ENCODE data around the gene OCSTAMP. TPM values are rescaled to one million over a fixed set of nuclear protein-coding genes. Genes with fewer than 3 reads are reported as not detected.

OCSTAMP gene
- total RNA-seq, 1 donor from 2014 or later, result not detected

DNA sequence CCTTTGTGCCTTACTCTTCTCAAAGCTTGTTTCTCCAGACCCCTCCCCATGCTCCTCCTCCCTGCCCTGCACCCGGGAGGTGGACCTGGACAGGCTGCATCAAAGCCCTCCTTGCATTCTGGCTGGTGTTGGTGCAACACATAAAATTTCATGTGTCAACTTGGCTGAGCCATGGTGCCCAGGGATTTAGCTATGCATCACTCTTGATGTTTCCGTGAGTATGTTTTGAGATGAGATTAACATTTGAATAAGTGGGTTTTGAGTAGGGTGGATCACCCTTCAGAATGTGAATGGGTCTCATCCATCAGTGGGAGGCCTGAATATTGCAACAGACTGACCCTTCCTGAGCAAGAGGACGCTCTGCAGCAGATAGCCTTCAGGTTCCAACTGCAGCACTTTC, 4.4 kb upstream of the OCSTAMP start:
- no peak overlapping the region for H3K9ac ChIP-seq (ENCODE audit: low read length)
- H3K4me3 ChIP-seq (ENCODE audit: insufficient read depth, low read depth, low read length), result no peak overlapping the region
- Mint-ChIP-seq H3K4me3 (ENCODE audit: unreplicated experiment) (no peak overlapping the region), H3K9me3 (ENCODE audit: unreplicated experiment) (no peaks in the 10 kb centered on the region), H3K36me3 (ENCODE audit: low read depth, unreplicated experiment) (peaks cover 1% of the 10 kb centered on the region), H3K27me3 (ENCODE audit: low read depth, unreplicated experiment) (no peaks in the 10 kb centered on the region), H3K27ac (ENCODE audit: unreplicated experiment) (no peak overlapping the region), H3K4me1 (ENCODE audit: low read depth, unreplicated experiment) (peaks cover 3% of the 10 kb centered on the region)
- H4K20me1 ChIP-seq (ENCODE audit: insufficient read depth, low read length), result no peaks in the 10 kb centered on the region
- DNase-seq (ENCODE audit: low read depth) (no peak), FAIRE-seq (no peak)
- no peaks in the 10 kb centered on the region for H3K27me3 ChIP-seq (ENCODE audit: insufficient read depth, low read length)
- H2AFZ ChIP-seq (ENCODE audit: low read depth, low read length), result no peak overlapping the region
- H3K27ac ChIP-seq (ENCODE audit: low read depth, low read length), result no peak overlapping the region
- H3K79me2 ChIP-seq (ENCODE audit: insufficient read depth, low read length), result no peaks in the 10 kb centered on the region
- H3K4me1 ChIP-seq (ENCODE audit: insufficient read depth, low read length), result no peaks in the 10 kb centered on the region
- H3K9me3 ChIP-seq (ENCODE audit: insufficient read depth, low read depth, low read length), result no peaks in the 10 kb centered on the region
- no peak for TF ChIP-seq EZH2 (IDR thresholded peaks at IDR 0.05; ENCODE audit: insufficient read depth, low read length)
- TF ChIP-seq, protein P1, sequence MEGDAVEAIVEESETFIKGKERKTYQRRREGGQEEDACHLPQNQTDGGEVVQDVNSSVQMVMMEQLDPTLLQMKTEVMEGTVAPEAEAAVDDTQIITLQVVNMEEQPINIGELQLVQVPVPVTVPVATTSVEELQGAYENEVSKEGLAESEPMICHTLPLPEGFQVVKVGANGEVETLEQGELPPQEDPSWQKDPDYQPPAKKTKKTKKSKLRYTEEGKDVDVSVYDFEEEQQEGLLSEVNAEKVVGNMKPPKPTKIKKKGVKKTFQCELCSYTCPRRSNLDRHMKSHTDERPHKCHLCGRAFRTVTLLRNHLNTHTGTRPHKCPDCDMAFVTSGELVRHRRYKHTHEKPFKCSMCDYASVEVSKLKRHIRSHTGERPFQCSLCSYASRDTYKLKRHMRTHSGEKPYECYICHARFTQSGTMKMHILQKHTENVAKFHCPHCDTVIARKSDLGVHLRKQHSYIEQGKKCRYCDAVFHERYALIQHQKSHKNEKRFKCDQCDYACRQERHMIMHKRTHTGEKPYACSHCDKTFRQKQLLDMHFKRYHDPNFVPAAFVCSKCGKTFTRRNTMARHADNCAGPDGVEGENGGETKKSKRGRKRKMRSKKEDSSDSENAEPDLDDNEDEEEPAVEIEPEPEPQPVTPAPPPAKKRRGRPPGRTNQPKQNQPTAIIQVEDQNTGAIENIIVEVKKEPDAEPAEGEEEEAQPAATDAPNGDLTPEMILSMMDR (IDR thresholded peaks at IDR 0.05; ENCODE audit: insufficient read depth, low read depth, low read length), result no peak
- no peaks in the 10 kb centered on the region for H3K36me3 ChIP-seq (ENCODE audit: insufficient read depth, low read length)
- no peak overlapping the region for H3K4me2 ChIP-seq (ENCODE audit: low read length)

DNA sequence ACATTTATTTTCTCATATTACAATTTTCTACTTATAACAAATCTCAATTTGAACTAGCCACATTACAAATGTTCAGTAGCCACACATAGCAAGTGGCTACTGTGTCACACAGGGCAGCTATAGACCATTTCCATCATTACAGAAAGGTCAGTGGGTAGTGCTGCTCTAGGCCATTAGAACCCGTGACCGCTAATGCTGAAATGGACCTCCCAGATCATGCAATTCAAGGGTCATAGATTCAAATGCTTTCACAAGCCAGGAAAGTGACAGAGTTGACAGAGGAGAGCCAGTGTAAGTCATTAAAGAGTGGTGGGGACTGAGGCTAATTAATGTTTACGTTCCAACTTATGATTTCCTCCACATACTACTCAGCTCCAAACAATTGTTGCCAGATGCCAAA, 3.5 kb upstream of the OCSTAMP start:
- no peak overlapping the region for H3K4me2 ChIP-seq (ENCODE audit: low read length)
- H3K36me3 ChIP-seq (ENCODE audit: insufficient read depth, low read length), result no peaks in the 10 kb centered on the region
- DNase-seq (ENCODE audit: low read depth), result no peak
- no peaks in the 10 kb centered on the region for H3K4me1 ChIP-seq (ENCODE audit: insufficient read depth, low read length)
- Mint-ChIP-seq H3K36me3 (ENCODE audit: low read depth, unreplicated experiment) (peaks cover 1% of the 10 kb centered on the region), H3K4me1 (ENCODE audit: low read depth, unreplicated experiment) (peaks cover 3% of the 10 kb centered on the region), H3K4me3 (ENCODE audit: unreplicated experiment) (no peak overlapping the region), H3K27me3 (ENCODE audit: low read depth, unreplicated experiment) (no peaks in the 10 kb centered on the region), H3K9me3 (ENCODE audit: unreplicated experiment) (no peaks in the 10 kb centered on the region), H3K27ac (ENCODE audit: unreplicated experiment) (no peak overlapping the region)
- no peak for FAIRE-seq
- no peaks in the 10 kb centered on the region for H4K20me1 ChIP-seq (ENCODE audit: insufficient read depth, low read length)
- TF ChIP-seq, protein P1 (IDR thresholded peaks at IDR 0.05; ENCODE audit: insufficient read depth, low read depth, low read length), result no peak
- TF ChIP-seq EZH2 (IDR thresholded peaks at IDR 0.05; ENCODE audit: insufficient read depth, low read length), result no peak
- H3K9ac ChIP-seq (ENCODE audit: low read length), result no peak overlapping the region
- no peaks in the 10 kb centered on the region for H3K79me2 ChIP-seq (ENCODE audit: insufficient read depth, low read length)
- H3K4me3 ChIP-seq (ENCODE audit: insufficient read depth, low read depth, low read length), result no peak overlapping the region
- no peaks in the 10 kb centered on the region for H3K9me3 ChIP-seq (ENCODE audit: insufficient read depth, low read depth, low read length)
- no peaks in the 10 kb centered on the region for H3K27me3 ChIP-seq (ENCODE audit: insufficient read depth, low read length)
- H2AFZ ChIP-seq (ENCODE audit: low read depth, low read length), result no peak overlapping the region
- no peak overlapping the region for H3K27ac ChIP-seq (ENCODE audit: low read depth, low read length)

DNA sequence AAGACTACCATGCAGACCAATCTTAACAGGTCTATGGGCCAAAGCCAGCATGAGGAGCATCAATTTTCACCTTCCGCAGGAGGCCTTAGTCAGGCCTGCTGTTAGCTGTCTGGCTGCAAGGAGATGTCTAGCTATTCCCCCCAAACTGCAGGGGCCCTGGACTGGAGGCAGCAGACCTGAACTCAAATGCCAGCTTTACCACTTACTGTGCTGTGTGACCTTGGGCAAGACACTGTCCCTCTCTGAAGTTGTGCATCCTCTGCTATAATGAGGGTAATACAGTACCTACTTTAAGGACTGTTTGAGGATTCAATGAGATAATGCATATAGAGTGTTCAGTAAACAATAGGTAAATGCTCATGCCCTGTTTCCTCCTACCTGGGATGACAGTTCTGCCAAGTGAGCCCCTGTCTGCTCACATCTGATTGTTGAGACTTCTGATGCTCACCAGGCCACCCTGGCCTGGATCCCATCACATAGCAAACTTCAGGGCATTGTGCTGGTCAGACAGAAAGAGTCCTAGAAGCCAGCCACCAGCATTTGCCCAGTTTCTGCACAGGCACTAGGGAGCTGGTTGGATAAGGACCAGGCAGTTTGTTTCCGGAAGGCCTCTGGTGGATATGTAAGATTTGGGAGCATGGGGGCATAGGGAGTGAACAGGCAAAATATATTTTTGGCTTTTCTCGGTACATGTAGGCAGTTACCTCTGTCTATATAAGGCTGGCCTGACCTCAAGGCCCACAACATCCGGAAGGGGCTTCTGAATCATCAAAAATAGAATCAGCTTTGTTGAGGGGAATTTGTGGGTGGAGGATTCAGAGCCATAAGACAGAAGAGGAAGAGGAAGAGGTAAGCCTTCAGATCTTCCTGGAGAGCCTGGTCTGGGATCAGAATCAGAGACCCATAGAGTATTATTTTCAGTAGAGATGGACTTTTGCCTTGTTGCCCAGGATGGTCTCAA, 2.3 kb upstream of the OCSTAMP start:
- Histone ChIP-seq H3K27ac (ENCODE audit: low read depth, low read length) (no peak overlapping the region), H3K36me3 (ENCODE audit: insufficient read depth, low read length) (no peaks in the 10 kb centered on the region), H3K4me2 (ENCODE audit: low read length) (no peak overlapping the region), H2AFZ (ENCODE audit: low read depth, low read length) (no peak overlapping the region), H3K9me3 (ENCODE audit: insufficient read depth, low read depth, low read length) (no peaks in the 10 kb centered on the region), H3K27me3 (ENCODE audit: insufficient read depth, low read length) (no peaks in the 10 kb centered on the region), H4K20me1 (ENCODE audit: insufficient read depth, low read length) (no peaks in the 10 kb centered on the region), H3K79me2 (ENCODE audit: insufficient read depth, low read length) (no peaks in the 10 kb centered on the region), H3K4me3 (ENCODE audit: insufficient read depth, low read depth, low read length) (no peak overlapping the region), H3K4me1 (ENCODE audit: insufficient read depth, low read length) (no peaks in the 10 kb centered on the region), H3K9ac (ENCODE audit: low read length) (no peak overlapping the region)
- Mint-ChIP-seq H3K27me3 (ENCODE audit: low read depth, unreplicated experiment) (no peaks in the 10 kb centered on the region), H3K36me3 (ENCODE audit: low read depth, unreplicated experiment) (no peaks in the 10 kb centered on the region), H3K4me3 (ENCODE audit: unreplicated experiment) (no peak overlapping the region), H3K4me1 (ENCODE audit: low read depth, unreplicated experiment) (no peaks in the 10 kb centered on the region), H3K27ac (ENCODE audit: unreplicated experiment) (no peak overlapping the region), H3K9me3 (ENCODE audit: unreplicated experiment) (no peaks in the 10 kb centered on the region)
- TF ChIP-seq EZH2 (IDR thresholded peaks at IDR 0.05; ENCODE audit: insufficient read depth, low read length), result no peak
- TF ChIP-seq, protein P1 (IDR thresholded peaks at IDR 0.05; ENCODE audit: insufficient read depth, low read depth, low read length), result no peak
- DNase-seq (ENCODE audit: low read depth) (no peak), FAIRE-seq (no peak)

Data from astrocyte (in vitro differentiated cells and primary cell).